ENCODE data around the gene GADD45B. TPM values are rescaled to one million over a fixed set of nuclear protein-coding genes. Genes with fewer than 3 reads are reported as not detected.

Gene GADD45B
- total RNA-seq, 1 experiment from 2014 or later = 23.8 TPM

DNA sequence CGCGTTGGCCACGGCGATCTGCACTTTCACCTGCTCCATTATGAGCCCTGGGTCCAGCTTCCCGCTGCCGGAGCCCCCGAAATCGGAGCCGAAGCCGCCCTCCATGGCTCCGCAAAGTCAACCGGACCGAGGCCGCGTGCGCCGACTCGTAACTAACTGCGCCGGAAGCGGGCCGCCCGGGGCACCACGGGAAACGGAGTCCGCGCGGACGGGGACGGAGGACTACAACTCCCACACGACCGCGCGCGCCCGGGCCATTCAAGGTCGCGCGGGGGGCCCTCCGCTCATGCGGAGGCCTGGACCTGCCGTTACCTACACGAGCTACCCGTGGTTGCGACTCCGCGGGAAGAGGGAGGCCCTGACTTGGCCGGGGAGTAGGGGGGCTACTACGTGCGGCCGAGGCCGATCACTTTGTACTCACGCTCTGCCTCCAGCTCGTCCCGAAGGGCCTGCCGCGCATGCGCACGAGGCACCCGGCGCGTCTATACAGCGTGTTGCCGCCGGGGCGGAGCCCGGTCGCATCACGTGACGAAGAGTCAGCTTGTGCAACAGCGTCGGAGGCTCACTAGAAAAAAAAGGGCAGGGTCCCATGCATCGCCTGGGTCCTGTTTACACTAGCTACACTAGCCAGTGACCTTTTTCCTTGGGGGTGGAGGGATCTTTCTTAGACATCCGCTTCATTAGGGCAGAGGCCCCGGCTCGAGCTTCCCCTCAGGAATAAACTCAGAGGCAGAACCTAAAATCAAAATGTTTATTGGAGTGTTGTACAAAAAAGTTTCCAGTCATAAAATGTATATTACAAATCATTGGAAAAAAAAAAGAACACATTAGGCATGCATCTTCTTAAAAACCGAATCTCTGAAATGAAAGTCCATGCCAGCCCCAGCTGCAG, 48.3 kb upstream of the GADD45B start, which contains the start of gene TIMM13:
Gene TIMM13 (minus strand): TSS at position 158 of the 892 bp plus-strand sequence. CDS start 53 bp downstream, at position 105.
- TSS peak; percentile 47 for BruUV-seq (replicated peaks)
- H3K9me3 Mint-ChIP-seq (ENCODE audit: unreplicated experiment) = no peaks in the 10 kb centered on the region
- peaks cover 5% of the 10 kb centered on the region for H3K4me1 Mint-ChIP-seq (ENCODE audit: low read depth, unreplicated experiment)
- H3K27ac Mint-ChIP-seq (ENCODE audit: unreplicated experiment) = peak within 1 kb of the TSS; percentile 100
- ChIA-PET CTCF (interaction anchor here (0.5 to 1.1 kb wide), 4 partner anchors 11 to 184 kb away, joined by 3 to 4 read pairs (median 4); partner anchors contain the start of gene LMNB2), POLR2A (interaction anchor here (0.6 to 2.1 kb wide), 11 partner anchors 29 to 1560 kb away, joined by 3 to 15 read pairs (median 4); partner anchors contain the start of genes AP3D1, GADD45B and LMNB2)
- peak within 1 kb of the TSS; percentile 93 for H3K4me3 Mint-ChIP-seq (ENCODE audit: unreplicated experiment)
- H3K36me3 Mint-ChIP-seq (ENCODE audit: insufficient read depth, unreplicated experiment) = peaks cover 65% of the 10 kb centered on the region
- Histone ChIP-seq H3K4me3 (ENCODE audit: low read depth, low read length) (peak within 1 kb of the TSS; percentile 68), H3K9me3 (no peaks in the 10 kb centered on the region), H3K27me3 (replicated peaks; ENCODE audit: control insufficient read depth, insufficient read depth, low read length) (no peaks in the 10 kb centered on the region), H3K4me1 (peaks cover 20% of the 10 kb centered on the region), H3K36me3 (ENCODE audit: control insufficient read depth, insufficient read depth, low read length) (peaks cover 2% of the 10 kb centered on the region; the same call in 1 of the 2 replicates)
- H3K27me3 Mint-ChIP-seq (ENCODE audit: insufficient read depth, unreplicated experiment) = no peaks in the 10 kb centered on the region
- intact Hi-C loops (cut with micrococcal nuclease; ENCODE audit: unreplicated experiment) = loop anchor here (1.0 kb wide), 1 partner anchor 191 kb away; the partner anchor contains the start of genes PLEKHJ1 and SF3A2
- DNase-seq = peak; percentile 96
- TF ChIP-seq, protein P1, sequence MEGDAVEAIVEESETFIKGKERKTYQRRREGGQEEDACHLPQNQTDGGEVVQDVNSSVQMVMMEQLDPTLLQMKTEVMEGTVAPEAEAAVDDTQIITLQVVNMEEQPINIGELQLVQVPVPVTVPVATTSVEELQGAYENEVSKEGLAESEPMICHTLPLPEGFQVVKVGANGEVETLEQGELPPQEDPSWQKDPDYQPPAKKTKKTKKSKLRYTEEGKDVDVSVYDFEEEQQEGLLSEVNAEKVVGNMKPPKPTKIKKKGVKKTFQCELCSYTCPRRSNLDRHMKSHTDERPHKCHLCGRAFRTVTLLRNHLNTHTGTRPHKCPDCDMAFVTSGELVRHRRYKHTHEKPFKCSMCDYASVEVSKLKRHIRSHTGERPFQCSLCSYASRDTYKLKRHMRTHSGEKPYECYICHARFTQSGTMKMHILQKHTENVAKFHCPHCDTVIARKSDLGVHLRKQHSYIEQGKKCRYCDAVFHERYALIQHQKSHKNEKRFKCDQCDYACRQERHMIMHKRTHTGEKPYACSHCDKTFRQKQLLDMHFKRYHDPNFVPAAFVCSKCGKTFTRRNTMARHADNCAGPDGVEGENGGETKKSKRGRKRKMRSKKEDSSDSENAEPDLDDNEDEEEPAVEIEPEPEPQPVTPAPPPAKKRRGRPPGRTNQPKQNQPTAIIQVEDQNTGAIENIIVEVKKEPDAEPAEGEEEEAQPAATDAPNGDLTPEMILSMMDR (IDR thresholded peaks at IDR 0.05; ENCODE audit: insufficient read depth in 1 of 2, low read depth in 1 of 2, low read length in 1 of 2, severe bottlenecking in 1 of 2, unreplicated experiment in 1 of 2) = no peak

GRCh38 chr19:2428321-2428690, 47.6 kb upstream of the GADD45B start:
- Mint-ChIP-seq H3K27ac (ENCODE audit: unreplicated experiment) (peak overlapping the region; percentile 100), H3K4me3 (ENCODE audit: unreplicated experiment) (peak overlapping the region; percentile 93), H3K9me3 (ENCODE audit: unreplicated experiment) (no peaks in the 10 kb centered on the region), H3K36me3 (ENCODE audit: insufficient read depth, unreplicated experiment) (peaks cover 61% of the 10 kb centered on the region), H3K4me1 (ENCODE audit: low read depth, unreplicated experiment) (peaks cover 5% of the 10 kb centered on the region), H3K27me3 (ENCODE audit: insufficient read depth, unreplicated experiment) (no peaks in the 10 kb centered on the region)
- no peaks in the 10 kb centered on the region for H3K9me3 ChIP-seq
- intact Hi-C loops (cut with micrococcal nuclease; ENCODE audit: unreplicated experiment) = no loop called here
- peaks cover 2% of the 10 kb centered on the region; the same call in 1 of the 2 replicates for H3K36me3 ChIP-seq (ENCODE audit: control insufficient read depth, insufficient read depth, low read length)
- TSS peak; percentile 6 for BruUV-seq (replicated peaks)
- peak in 1 of 2 experiments; percentile 36 for DNase-seq
- H3K4me1 ChIP-seq = peaks cover 20% of the 10 kb centered on the region
- H3K4me3 ChIP-seq (ENCODE audit: low read depth, low read length) = peak overlapping the region; percentile 4; the same call in 1 of the 2 replicates
- TF ChIP-seq, protein P1 (IDR thresholded peaks at IDR 0.05; ENCODE audit: insufficient read depth in 1 of 2, low read depth in 1 of 2, low read length in 1 of 2, severe bottlenecking in 1 of 2, unreplicated experiment in 1 of 2) = no peak
- CTCF ChIA-PET = interaction anchor here (0.5 to 1.1 kb wide), 4 partner anchors 10 to 183 kb away, joined by 3 to 4 read pairs (median 4); partner anchors contain the start of gene LMNB2
- POLR2A ChIA-PET = interaction anchor here (0.6 to 2.1 kb wide), 9 partner anchors 29 to 1559 kb away, joined by 3 to 15 read pairs (median 4); partner anchors contain the start of genes GADD45B and LMNB2
- H3K27me3 ChIP-seq (replicated peaks; ENCODE audit: control insufficient read depth, insufficient read depth, low read length) = no peaks in the 10 kb centered on the region

All from Caco-2 (cell line).